Effector memory CD4-positive, alpha-beta T cell (primary cell): Measurements from ENCODE around the gene BCL7A.
"Not testable (repeated sequence)": the region's sequence is repeated elsewhere in the genome, so short reads cannot be mapped to it uniquely, and the experiment has no call there.

ENCODE experiments used
- DNase-seq, 3 donors: peaks; one replicate each; pipeline ENCODE4 v3.0.0-alpha.2; 2020
- H3K27ac ChIP-seq: 2 replicates; pipeline ENCODE4 v1.7.0; 2013; ENCODE audit warnings: mild to moderate bottlenecking, low read length, moderate library complexity; ENCODE audit not compliant: insufficient read depth, poor library complexity, severe bottlenecking
- H3K27me3 ChIP-seq: replicated peaks from 2 replicates; pipeline ENCODE4 v1.7.0; 2013; ENCODE audit warnings: mild to moderate bottlenecking, low read length; ENCODE audit not compliant: insufficient read depth, control insufficient read depth, poor library complexity, severe bottlenecking
- H3K36me3 ChIP-seq: 2 replicates; pipeline ENCODE4 v1.7.0; 2013; ENCODE audit warnings: mild to moderate bottlenecking, low read length, moderate library complexity; ENCODE audit not compliant: control insufficient read depth, insufficient read depth
- H3K4me1 ChIP-seq: 2 replicates; pipeline ENCODE4 v1.7.0; 2013; ENCODE audit warnings: low read length, mild to moderate bottlenecking; ENCODE audit not compliant: control insufficient read depth, insufficient read depth, poor library complexity, severe bottlenecking
- H3K4me3 ChIP-seq: 2 replicates; pipeline ENCODE4 v1.7.0; 2013; ENCODE audit warnings: low read length, low read depth, mild to moderate bottlenecking; ENCODE audit not compliant: insufficient read depth, poor library complexity, severe bottlenecking
- H3K9me3 ChIP-seq: 2 replicates; pipeline ENCODE4 v1.7.0; 2013; ENCODE audit warnings: mild to moderate bottlenecking, low read length, moderate library complexity; ENCODE audit not compliant: control insufficient read depth

The BCL7A gene

GRCh38 chr12:121986489-121987245 lies 35.0 kb upstream of the BCL7A start:
- H3K27me3 ChIP-seq, result no peaks in the 10 kb centered on the region
- H3K27ac ChIP-seq, result no peak overlapping the region
- H3K4me3 ChIP-seq, result no peak overlapping the region
- no peaks in the 10 kb centered on the region for H3K9me3 ChIP-seq
- DNase-seq, result no peak
- no peaks in the 10 kb centered on the region for H3K4me1 ChIP-seq
- H3K36me3 ChIP-seq, result no peaks in the 10 kb centered on the region

- H3K27me3 ChIP-seq, H3K9me3 ChIP-seq, H3K4me1 ChIP-seq, H3K4me3 ChIP-seq, H3K36me3 ChIP-seq, H3K27ac ChIP-seq, DNase-seq: not testable (repeated sequence)
Measured at GRCh38 chr12:121988519-121988918, 33.2 kb upstream of the BCL7A start.

GRCh38 chr12:121989276-121990113 lies 32.2 kb upstream of the BCL7A start:
- H3K27me3 ChIP-seq, result no peaks in the 10 kb centered on the region
- H3K27ac ChIP-seq, result no peak overlapping the region
- no peaks in the 10 kb centered on the region for H3K4me1 ChIP-seq
- no peak for DNase-seq
- no peaks in the 10 kb centered on the region for H3K9me3 ChIP-seq
- no peak overlapping the region for H3K4me3 ChIP-seq
- H3K36me3 ChIP-seq, result no peaks in the 10 kb centered on the region

GRCh38 chr12:121990114-121990647 lies 31.5 kb upstream of the BCL7A start:
- no peak for DNase-seq
- Histone ChIP-seq H3K9me3 (no peaks in the 10 kb centered on the region), H3K27me3 (no peaks in the 10 kb centered on the region), H3K27ac (no peak overlapping the region), H3K4me3 (no peak overlapping the region), H3K4me1 (no peaks in the 10 kb centered on the region), H3K36me3 (no peaks in the 10 kb centered on the region)

- Histone ChIP-seq H3K27ac (no peak overlapping the region), H3K27me3 (no peaks in the 10 kb centered on the region), H3K4me3 (no peak overlapping the region), H3K4me1 (no peaks in the 10 kb centered on the region), H3K9me3 (no peaks in the 10 kb centered on the region), H3K36me3 (no peaks in the 10 kb centered on the region)
- DNase-seq, result no peak
Measured at GRCh38 chr12:121990692-121991603, 30.7 kb upstream of the BCL7A start.

- Histone ChIP-seq H3K4me1 (no peaks in the 10 kb centered on the region), H3K27me3 (no peaks in the 10 kb centered on the region), H3K4me3 (no peak overlapping the region), H3K27ac (no peak overlapping the region), H3K9me3 (no peaks in the 10 kb centered on the region), H3K36me3 (no peaks in the 10 kb centered on the region)
- DNase-seq, result no peak
Measured at GRCh38 chr12:121992059-121992879, 29.4 kb upstream of the BCL7A start.

- no peak for DNase-seq
- H3K4me3 ChIP-seq, result no peak overlapping the region
- no peaks in the 10 kb centered on the region for H3K36me3 ChIP-seq
- H3K27me3 ChIP-seq, result no peaks in the 10 kb centered on the region
- no peak overlapping the region for H3K27ac ChIP-seq
- no peaks in the 10 kb centered on the region for H3K9me3 ChIP-seq
- H3K4me1 ChIP-seq, result no peaks in the 10 kb centered on the region
Measured at GRCh38 chr12:121996050-121996944, 25.4 kb upstream of the BCL7A start.

GRCh38 chr12:121996945-121997612 lies 24.6 kb upstream of the BCL7A start:
- Histone ChIP-seq H3K4me3 (no peak overlapping the region), H3K4me1 (no peaks in the 10 kb centered on the region), H3K27me3 (no peaks in the 10 kb centered on the region), H3K27ac (no peak overlapping the region), H3K9me3 (no peaks in the 10 kb centered on the region), H3K36me3 (no peaks in the 10 kb centered on the region)
- DNase-seq, result no peak
